HepG2 (cell line): ENCODE measurements around the gene RBM5. TPM values are rescaled to one million over a fixed set of nuclear protein-coding genes. Genes with fewer than 3 reads are reported as not detected.

ENCODE experiments used
- JDP2 ChIP-seq: sonication (generic); formaldehyde crosslinking; IDR thresholded peaks from 2 replicates; pipeline ENCODE4 v1.8.1; 2022; ENCODE audit warnings: missing genetic modification reagents, borderline replicate concordance
- KLF9 ChIP-seq: IDR thresholded peaks from 2 replicates; pipeline ENCODE4 v1.6.1; 2016; ENCODE audit warnings: low read depth
- NR2F1 ChIP-seq, 2 experiments: fragments of 450-650 bp in 1 of 2; formaldehyde crosslinking in 1 of 2; IDR thresholded peaks; 2 replicates each; pipeline versions ENCODE4 v1.5.0 to v1.6.1; 2016 to 2020; ENCODE audit warnings: mild to moderate bottlenecking in 1 of 2, missing compliant biosample characterization in 1 of 2, missing genetic modification reagents in 1 of 2, moderate library complexity in 1 of 2
- NR3C1 ChIP-seq: sonication (generic); formaldehyde crosslinking; IDR thresholded peaks from 2 replicates; pipeline ENCODE4 v1.4.0; 2020; ENCODE audit warnings: missing genetic modification reagents
- PAX8 ChIP-seq: sonication (generic); formaldehyde crosslinking; IDR thresholded peaks from 2 replicates; pipeline ENCODE4 v1.8.0; 2022; ENCODE audit warnings: mild to moderate bottlenecking, missing genetic modification reagents, borderline replicate concordance
- SRF ChIP-seq: IDR thresholded peaks from 2 replicates; pipeline ENCODE4 v1.6.1; 2011; ENCODE audit warnings: mild to moderate bottlenecking, low read depth, low read length, moderate library complexity
- ZFP1 ChIP-seq: IDR thresholded peaks from 2 replicates; pipeline ENCODE4 v1.6.1; 2016
- ZFY ChIP-seq: sonication (generic); formaldehyde crosslinking; IDR thresholded peaks from 2 replicates; pipeline ENCODE4 v1.4.0; 2020; ENCODE audit warnings: missing genetic modification reagents
- ZNF335 ChIP-seq: sonication (generic); formaldehyde crosslinking; IDR thresholded peaks from 2 replicates; pipeline ENCODE4 v1.4.0; 2020; ENCODE audit warnings: missing genetic modification reagents
- ZNF33A ChIP-seq: sonication (generic); formaldehyde crosslinking; IDR thresholded peaks from 2 replicates; pipeline ENCODE4 v1.5.1; 2020; ENCODE audit warnings: missing genetic modification reagents, mild to moderate bottlenecking, moderate library complexity, borderline replicate concordance
- ZNF382 ChIP-seq: sonication (generic); formaldehyde crosslinking; IDR thresholded peaks from 2 replicates; pipeline ENCODE4 v1.5.0; 2020; ENCODE audit warnings: missing genetic modification reagents, mild to moderate bottlenecking, borderline replicate concordance
- ZNF543 ChIP-seq: sonication (generic); formaldehyde crosslinking; IDR thresholded peaks from 2 replicates; pipeline ENCODE4 v1.4.0; 2020; ENCODE audit warnings: mild to moderate bottlenecking, missing genetic modification reagents
- ZNF788 ChIP-seq: sonication (generic); formaldehyde crosslinking; IDR thresholded peaks from 2 replicates; pipeline ENCODE4 v1.5.0; 2020; ENCODE audit warnings: mild to moderate bottlenecking, missing genetic modification reagents, borderline replicate concordance
- ZNF879 ChIP-seq: sonication (generic); formaldehyde crosslinking; IDR thresholded peaks from 2 replicates; pipeline ENCODE4 v1.8.1; 2023; ENCODE audit warnings: missing genetic modification reagents
- ZSCAN21 ChIP-seq: sonication (generic); formaldehyde crosslinking; IDR thresholded peaks from 2 replicates; pipeline ENCODE4 v1.8.0; 2022; ENCODE audit warnings: mild to moderate bottlenecking, missing genetic modification reagents, moderate library complexity, borderline replicate concordance
- ZSCAN31 ChIP-seq: sonication (generic); formaldehyde crosslinking; IDR thresholded peaks from 2 replicates; pipeline ENCODE4 v1.5.0; 2020; ENCODE audit warnings: low read depth, mild to moderate bottlenecking, missing genetic modification reagents
- polyA plus RNA-seq, 8 experiments: library from polyadenylated mRNA; depleted of rRNA in 3 of 8; stranded (reverse) in 7 of 8; unstranded in 1 of 8; fragments of >200 nt; fragmentation: Illumina TruSeq in 4 of 8; extraction: Trizol in 4 of 8; gene quantifications; 2 replicates each; pipeline versions ENCODE4 v1.2.1 to v1.2.3, GENCODE V29; 2011 to 2016; ENCODE audit warnings: low read depth in 4 of 8, missing spikeins in 1 of 8, mixed read lengths in 1 of 8; ENCODE audit not compliant: insufficient read depth in 1 of 8
- total RNA-seq, 5 experiments: library from RNA; depleted of rRNA; stranded (reverse); fragments of >200 nt; fragmentation: Illumina TruSeq; extraction: Trizol; gene quantifications; 2 replicates each; pipeline ENCODE4 v1.2.3, GENCODE V29; 2016; ENCODE audit warnings: low read depth in 1 of 5
- TF ChIP-seq, protein P1 (sequence below): sonication (generic); formaldehyde crosslinking; IDR thresholded peaks from 2 replicates; pipeline ENCODE4 v1.8.0; 2022; ENCODE audit warnings: missing genetic modification reagents, mild to moderate bottlenecking, moderate library complexity, borderline replicate concordance
- TF ChIP-seq, protein P2 (sequence below): sonication (generic); formaldehyde crosslinking; IDR thresholded peaks from 2 replicates; pipeline ENCODE4 v1.5.0; 2020; ENCODE audit warnings: missing genetic modification reagents
- TF ChIP-seq, protein P3 (sequence below): sonication (generic); formaldehyde crosslinking; IDR thresholded peaks from 2 replicates; pipeline ENCODE4 v1.4.0; 2020; ENCODE audit warnings: missing genetic modification reagents
- TF ChIP-seq, protein P4 (sequence below): sonication (generic); formaldehyde crosslinking; IDR thresholded peaks from 2 replicates; pipeline ENCODE4 v1.4.0; 2020; ENCODE audit warnings: mild to moderate bottlenecking, missing genetic modification reagents
- TF ChIP-seq, protein P5 (sequence below): sonication (generic); formaldehyde crosslinking; IDR thresholded peaks from 2 replicates; pipeline ENCODE4 v1.4.0; 2020; ENCODE audit warnings: missing genetic modification reagents, borderline replicate concordance

The RBM5 gene
- total and polyA plus RNA-seq, 2 of the 13 experiments (the other 11 are each of a cell fraction or from before 2014, with no cell fraction given), result 106 to 204 TPM

DNA sequence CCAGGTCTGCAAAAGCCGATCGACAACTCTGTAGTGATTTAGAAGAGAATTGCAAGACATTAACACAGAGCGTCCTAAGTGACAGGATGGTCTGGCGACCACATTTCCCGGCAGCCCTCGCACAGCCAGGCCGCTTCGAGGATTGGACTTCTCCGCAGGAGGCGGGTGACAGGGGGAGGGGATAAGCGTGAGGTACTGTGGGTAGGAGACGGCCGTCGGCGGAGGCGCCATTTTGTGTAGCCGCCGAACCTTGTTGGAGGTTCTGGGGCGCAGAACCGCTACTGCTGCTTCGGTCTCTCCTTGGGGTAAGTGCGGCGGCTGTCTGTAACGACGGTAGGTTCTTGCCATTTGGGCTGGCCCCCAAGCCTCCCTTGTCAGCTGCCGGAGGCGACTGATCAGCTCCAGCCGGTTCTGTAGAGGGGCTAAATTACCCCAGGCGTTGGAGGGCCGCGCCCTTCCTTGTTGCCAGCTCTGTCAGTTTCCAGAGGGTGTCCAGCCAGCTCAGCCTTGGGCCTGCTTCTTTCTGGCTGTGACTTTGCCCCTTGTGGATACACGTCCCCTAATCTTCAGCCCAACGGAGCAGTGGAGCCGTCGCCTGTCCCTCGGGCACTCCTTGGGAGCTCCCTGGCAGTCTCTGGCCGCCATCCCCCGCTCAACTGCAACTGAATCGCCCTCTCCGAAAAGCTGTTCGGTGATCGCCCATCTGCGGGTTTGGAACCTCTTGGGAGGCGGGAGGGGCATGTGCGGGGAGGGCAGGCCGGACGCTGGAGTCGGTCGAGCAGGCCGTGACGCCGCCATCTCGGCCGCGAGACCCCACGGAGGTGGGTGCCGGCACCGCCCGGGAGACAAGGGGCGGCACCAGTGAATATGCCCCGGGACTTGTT is at the start of gene RBM5 (continued):
- TF ChIP-seq ZNF788 (CRISPR knock-in tag) (peak; percentile 47; the same call in 1 of the 2 replicates), ZFY (CRISPR knock-in tag) (peak; percentile 84), JDP2 (CRISPR knock-in tag) (no peak), ZNF33A (CRISPR knock-in tag) (no peak), ZFP1 (no peak), ZNF382 (CRISPR knock-in tag) (no peak), SRF (no peak), NR2F1 (CRISPR knock-in tag; IDR thresholded peaks at IDR 0.05) (no peak), ZNF543 (CRISPR knock-in tag) (peak; percentile 22; the same call in 1 of the 2 replicates), ZNF879 (CRISPR knock-in tag) (no peak), PAX8 (CRISPR knock-in tag) (no peak), ZSCAN31 (CRISPR knock-in tag) (peak; percentile 70), ZSCAN21 (CRISPR knock-in tag) (no peak), NR3C1 (CRISPR knock-in tag) (no peak), ZNF335 (CRISPR knock-in tag) (no peak), KLF9 (CRISPR knock-in tag) (no peak)
- TF ChIP-seq, protein P1, sequence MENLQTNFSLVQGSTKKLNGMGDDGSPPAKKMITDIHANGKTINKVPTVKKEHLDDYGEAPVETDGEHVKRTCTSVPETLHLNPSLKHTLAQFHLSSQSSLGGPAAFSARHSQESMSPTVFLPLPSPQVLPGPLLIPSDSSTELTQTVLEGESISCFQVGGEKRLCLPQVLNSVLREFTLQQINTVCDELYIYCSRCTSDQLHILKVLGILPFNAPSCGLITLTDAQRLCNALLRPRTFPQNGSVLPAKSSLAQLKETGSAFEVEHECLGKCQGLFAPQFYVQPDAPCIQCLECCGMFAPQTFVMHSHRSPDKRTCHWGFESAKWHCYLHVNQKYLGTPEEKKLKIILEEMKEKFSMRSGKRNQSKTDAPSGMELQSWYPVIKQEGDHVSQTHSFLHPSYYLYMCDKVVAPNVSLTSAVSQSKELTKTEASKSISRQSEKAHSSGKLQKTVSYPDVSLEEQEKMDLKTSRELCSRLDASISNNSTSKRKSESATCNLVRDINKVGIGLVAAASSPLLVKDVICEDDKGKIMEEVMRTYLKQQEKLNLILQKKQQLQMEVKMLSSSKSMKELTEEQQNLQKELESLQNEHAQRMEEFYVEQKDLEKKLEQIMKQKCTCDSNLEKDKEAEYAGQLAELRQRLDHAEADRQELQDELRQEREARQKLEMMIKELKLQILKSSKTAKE (CRISPR knock-in tag), result no peak
- TF ChIP-seq, protein P2, sequence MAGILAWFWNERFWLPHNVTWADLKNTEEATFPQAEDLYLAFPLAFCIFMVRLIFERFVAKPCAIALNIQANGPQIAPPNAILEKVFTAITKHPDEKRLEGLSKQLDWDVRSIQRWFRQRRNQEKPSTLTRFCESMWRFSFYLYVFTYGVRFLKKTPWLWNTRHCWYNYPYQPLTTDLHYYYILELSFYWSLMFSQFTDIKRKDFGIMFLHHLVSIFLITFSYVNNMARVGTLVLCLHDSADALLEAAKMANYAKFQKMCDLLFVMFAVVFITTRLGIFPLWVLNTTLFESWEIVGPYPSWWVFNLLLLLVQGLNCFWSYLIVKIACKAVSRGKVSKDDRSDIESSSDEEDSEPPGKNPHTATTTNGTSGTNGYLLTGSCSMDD (CRISPR knock-in tag), result no peak
- TF ChIP-seq, protein P3, sequence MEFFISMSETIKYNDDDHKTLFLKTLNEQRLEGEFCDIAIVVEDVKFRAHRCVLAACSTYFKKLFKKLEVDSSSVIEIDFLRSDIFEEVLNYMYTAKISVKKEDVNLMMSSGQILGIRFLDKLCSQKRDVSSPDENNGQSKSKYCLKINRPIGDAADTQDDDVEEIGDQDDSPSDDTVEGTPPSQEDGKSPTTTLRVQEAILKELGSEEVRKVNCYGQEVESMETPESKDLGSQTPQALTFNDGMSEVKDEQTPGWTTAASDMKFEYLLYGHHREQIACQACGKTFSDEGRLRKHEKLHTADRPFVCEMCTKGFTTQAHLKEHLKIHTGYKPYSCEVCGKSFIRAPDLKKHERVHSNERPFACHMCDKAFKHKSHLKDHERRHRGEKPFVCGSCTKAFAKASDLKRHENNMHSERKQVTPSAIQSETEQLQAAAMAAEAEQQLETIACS (CRISPR knock-in tag), result no peak
- TF ChIP-seq, protein P4, sequence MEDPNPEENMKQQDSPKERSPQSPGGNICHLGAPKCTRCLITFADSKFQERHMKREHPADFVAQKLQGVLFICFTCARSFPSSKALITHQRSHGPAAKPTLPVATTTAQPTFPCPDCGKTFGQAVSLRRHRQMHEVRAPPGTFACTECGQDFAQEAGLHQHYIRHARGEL, result no peak
- TF ChIP-seq, protein P5, sequence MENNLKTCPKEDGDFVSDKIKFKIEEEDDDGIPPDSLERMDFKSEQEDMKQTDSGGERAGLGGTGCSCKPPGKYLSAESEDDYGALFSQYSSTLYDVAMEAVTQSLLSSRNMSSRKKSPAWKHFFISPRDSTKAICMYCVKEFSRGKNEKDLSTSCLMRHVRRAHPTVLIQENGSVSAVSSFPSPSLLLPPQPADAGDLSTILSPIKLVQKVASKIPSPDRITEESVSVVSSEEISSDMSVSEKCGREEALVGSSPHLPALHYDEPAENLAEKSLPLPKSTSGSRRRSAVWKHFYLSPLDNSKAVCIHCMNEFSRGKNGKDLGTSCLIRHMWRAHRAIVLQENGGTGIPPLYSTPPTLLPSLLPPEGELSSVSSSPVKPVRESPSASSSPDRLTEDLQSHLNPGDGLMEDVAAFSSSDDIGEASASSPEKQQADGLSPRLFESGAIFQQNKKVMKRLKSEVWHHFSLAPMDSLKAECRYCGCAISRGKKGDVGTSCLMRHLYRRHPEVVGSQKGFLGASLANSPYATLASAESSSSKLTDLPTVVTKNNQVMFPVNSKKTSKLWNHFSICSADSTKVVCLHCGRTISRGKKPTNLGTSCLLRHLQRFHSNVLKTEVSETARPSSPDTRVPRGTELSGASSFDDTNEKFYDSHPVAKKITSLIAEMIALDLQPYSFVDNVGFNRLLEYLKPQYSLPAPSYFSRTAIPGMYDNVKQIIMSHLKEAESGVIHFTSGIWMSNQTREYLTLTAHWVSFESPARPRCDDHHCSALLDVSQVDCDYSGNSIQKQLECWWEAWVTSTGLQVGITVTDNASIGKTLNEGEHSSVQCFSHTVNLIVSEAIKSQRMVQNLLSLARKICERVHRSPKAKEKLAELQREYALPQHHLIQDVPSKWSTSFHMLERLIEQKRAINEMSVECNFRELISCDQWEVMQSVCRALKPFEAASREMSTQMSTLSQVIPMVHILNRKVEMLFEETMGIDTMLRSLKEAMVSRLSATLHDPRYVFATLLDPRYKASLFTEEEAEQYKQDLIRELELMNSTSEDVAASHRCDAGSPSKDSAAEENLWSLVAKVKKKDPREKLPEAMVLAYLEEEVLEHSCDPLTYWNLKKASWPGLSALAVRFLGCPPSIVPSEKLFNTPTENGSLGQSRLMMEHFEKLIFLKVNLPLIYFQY (CRISPR knock-in tag), result no peak
